GM18867 (cell line): ENCODE data around the gene RBMX.

Source experiments
- ATAC-seq: cut with Tn5 transposase; IDR thresholded peaks from one replicate; pipeline ENCODE4 v1.9.1; 2021; ENCODE audit warnings: mild to moderate bottlenecking, moderate library complexity; ENCODE audit not compliant: unreplicated experiment

Gene RBMX

DNA sequence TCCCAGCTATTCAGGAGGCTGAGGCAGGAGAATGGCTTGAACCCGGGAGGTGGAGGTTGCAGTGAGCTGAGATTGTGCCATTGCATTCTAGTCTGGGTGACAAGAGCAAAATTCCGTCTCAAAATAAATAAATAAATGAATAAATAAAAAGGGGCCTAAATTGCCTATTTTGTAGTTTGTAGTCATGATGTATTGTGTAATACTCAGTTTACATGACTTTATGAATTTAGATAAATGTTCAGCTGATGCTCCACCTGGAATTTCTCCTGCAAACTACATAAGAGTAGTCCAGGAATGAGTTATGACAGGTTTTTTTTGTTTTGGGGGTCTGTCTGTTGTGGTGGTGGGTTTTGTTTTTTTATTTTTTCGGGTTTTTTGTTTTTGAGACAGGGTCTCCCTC lies 31.1 kb downstream of the RBMX start:
- ATAC-seq = no peak

DNA sequence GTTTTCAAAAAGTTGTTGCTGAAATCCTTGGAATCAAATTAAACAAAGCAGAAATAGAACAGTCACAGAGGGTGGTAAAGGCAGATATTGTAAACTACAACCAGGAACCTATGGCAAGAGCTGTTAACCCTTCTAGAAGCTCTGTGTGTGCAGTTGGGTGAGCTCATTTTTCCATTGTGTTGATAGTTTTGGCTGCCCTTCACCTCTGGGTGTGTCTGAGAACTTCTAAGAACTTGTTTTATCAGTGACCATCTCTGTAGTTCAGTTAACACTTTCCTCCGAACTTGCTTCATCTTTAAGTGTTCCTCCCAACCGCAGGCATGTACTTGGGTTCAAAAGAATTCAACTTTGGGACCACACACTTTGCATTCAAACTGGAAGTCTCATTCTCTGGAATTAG lies 32.7 kb downstream of the RBMX start:
- no peak for ATAC-seq

DNA sequence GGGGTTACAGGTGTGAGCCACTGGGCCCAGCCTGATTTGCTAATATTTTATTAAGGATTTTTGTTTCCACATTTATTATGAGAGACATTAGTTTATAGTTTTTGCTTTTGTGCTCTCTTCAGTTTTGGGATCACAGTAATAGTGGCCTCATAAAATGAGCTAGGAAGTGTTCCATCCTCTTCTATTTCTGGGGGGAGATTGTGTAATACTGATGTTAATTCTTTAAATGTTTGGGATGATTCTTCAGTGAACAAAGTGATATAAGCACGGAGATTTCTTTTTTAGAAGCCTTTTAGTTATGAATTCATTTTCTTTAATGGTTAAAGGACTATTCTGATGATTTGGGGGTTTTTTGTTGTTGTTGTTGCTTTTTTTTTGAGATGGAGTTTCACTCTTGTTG lies 41.3 kb downstream of the RBMX start:
- no peak for ATAC-seq

DNA sequence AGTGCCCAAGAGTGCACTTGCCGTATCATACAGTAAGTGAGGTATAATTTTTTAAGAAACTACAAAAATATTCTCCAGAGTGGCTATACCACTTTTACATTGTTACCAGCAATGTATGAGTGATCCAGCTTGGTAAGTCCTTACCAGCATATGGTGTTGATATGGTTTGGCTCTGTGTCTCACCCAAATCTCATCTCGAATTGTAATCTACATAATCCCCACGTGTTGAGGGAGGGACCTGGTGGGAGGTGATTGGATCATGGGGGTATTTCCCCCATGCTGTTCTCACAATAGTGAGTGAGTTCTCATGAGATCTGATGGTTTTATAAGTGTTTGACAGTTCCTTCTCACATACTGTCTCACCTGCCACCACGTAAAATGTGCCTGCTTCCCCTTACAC lies 44.8 kb downstream of the RBMX start:
- no peak for ATAC-seq

DNA sequence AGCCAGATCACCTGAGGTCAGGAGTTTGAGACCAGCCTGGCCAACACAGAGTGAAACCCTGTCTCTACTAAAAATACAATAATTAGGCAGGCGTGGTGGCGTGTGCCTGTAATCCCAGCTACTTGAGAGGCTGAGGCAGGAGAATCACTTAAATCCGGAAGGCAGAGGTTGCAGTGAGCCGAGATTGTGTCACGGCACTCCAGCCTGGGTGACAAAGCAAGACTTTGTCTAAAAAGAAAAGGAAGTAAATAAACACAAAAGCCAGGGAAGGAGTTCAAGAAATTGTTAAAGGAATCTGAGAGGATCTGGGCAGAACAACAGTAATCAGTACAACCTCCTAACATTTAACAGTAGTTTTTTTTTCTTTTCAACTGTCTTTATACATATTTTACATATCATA lies 51.1 kb downstream of the RBMX start:
- no peak for ATAC-seq

DNA sequence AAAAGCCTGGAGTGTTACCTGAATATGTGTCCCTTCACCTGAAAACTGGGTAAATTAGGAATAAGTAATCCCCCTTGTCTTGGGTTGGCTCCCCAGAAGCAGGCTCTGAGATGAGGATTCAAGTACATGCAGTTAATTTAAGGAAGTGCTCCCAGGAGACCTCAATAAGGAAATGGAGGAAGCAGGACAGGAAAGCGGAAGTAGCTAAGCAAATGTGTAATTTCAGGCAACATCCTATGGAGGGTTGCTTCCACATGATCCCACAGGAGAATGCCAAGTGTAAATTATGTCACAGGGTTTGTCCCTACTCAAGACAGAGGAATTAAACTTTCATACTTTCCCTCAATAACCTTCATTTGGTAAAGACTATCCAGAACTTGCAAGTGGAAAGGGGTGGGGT lies 51.7 kb downstream of the RBMX start:
- no peak for ATAC-seq

DNA sequence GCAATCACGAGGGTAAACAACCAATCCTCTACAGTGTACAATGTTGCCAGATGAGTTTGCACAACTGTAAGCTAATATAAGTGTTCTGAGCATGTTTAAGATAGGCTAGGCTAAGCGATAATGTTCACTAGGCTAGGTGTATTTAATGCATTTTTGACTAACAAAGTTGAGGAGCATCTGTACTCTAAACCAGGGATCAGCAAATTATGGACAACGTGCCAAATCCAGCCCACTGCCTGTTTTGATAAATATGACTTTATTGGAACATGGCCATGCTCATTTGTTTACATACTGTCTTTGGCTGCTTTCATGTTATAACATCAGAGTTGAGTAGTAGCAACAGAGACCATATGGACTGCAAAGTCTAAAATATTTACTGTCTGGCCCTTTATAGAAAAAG lies 53.5 kb downstream of the RBMX start:
- ATAC-seq = no peak

DNA sequence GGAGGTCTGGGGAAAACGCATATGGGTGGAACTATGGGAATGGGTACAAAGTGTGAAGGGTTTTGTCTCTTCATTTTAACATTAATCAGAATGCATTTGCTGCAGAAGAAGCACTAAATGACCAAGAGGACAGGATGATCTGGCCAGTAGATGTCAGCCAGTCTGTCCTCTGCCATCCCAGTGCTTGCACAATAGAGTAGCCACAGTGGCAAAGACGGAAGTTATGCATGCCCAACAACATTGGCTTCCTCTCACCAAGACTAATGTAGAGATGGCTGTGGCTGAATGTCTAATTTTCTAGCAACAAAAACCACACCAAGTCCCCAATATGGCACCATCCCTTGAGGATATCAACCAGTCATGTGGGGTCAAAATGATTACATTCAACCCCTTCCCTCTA lies 54.8 kb downstream of the RBMX start:
- ATAC-seq = no peak
